Panc1 (cell line): ENCODE data around the gene SLC6A7. TPM values are rescaled to one million over a fixed set of nuclear protein-coding genes. Genes with fewer than 3 reads are reported as not detected.

Source experiments
- ATAC-seq: fragments of 200-7000 bp; cut with Tn5 transposase; 2 replicates; pipeline ENCODE4 v1.9.1; 2020; ENCODE audit warnings: mild to moderate bottlenecking, moderate library complexity
- BruUV-seq: library from RNA; stranded (reverse); fragments of 400-500 nt; replicated peaks from 2 replicates; lab custom pipeline; 2021; lab: Mats Ljungman, UMichigan
- CTCF ChIA-PET: fragments of 300-600 bp; sonication (Branson Sonifier 250); formaldehyde crosslinking; loops from one replicate; lab custom pipeline; 2022; ENCODE audit warnings: antibody characterized with exemption; lab: Charles Lee
- POLR2A ChIA-PET: fragments of 300-600 bp; sonication (Branson Sonifier 250); formaldehyde crosslinking; loops from one replicate; lab custom pipeline; 2022; ENCODE audit warnings: antibody characterized with exemption; lab: Charles Lee
- DNase-seq: peaks from one replicate; pipeline ENCODE4 v3.0.0-alpha.2; 2010; ENCODE audit warnings: low read depth, low spot score
- H3K27ac ChIP-seq: 2 replicates; pipeline ENCODE4 v1.5.1; 2011; ENCODE audit warnings: mild to moderate bottlenecking, low read length, inconsistent platforms
- H3K27me3 ChIP-seq: fragments of 200-500 bp; sonication (Bioruptor generic); 2 replicates; pipeline ENCODE4 v1.6.0; 2014; ENCODE audit warnings: low read length, inconsistent platforms; ENCODE audit not compliant: control insufficient read depth, insufficient read depth
- H3K36me3 ChIP-seq: fragments of 200-500 bp; sonication (Bioruptor generic); 2 replicates; pipeline ENCODE4 v1.5.1; 2014; ENCODE audit warnings: inconsistent platforms, mild to moderate bottlenecking, low read length, moderate library complexity; ENCODE audit not compliant: control insufficient read depth, insufficient read depth
- H3K4me1 ChIP-seq: 2 replicates; pipeline ENCODE4 v1.5.1; 2011; ENCODE audit warnings: inconsistent platforms, mild to moderate bottlenecking, low read length, moderate library complexity; ENCODE audit not compliant: control insufficient read depth, insufficient read depth
- H3K4me3 ChIP-seq, 2 experiments: 2 replicates each; pipeline ENCODE4 v1.5.1; 2011 to 2012; ENCODE audit warnings: low read depth in 2 of 2, low read length in 2 of 2, mild to moderate bottlenecking in 2 of 2, inconsistent platforms in 1 of 2, moderate library complexity in 1 of 2
- H3K9me3 ChIP-seq: fragments of 200-500 bp; sonication (Bioruptor generic); 2 replicates; pipeline ENCODE4 v1.5.1; 2014; ENCODE audit warnings: low read depth, mild to moderate bottlenecking, inconsistent platforms, low read length, moderate library complexity; ENCODE audit not compliant: control insufficient read depth, insufficient read depth
- CTCF ChIP-seq: fragments of 450-650 bp; IDR thresholded peaks from 2 replicates; pipeline ENCODE4 v1.5.1; 2017; ENCODE audit warnings: mild to moderate bottlenecking
- POLR2AphosphoS5 ChIP-seq: IDR thresholded peaks from 2 replicates; pipeline ENCODE4 v1.6.1; 2012; ENCODE audit warnings: mild to moderate bottlenecking, low read depth, low read length, moderate library complexity
- REST ChIP-seq, 2 experiments: IDR thresholded peaks; 2 replicates each; pipeline ENCODE4 v1.6.1; 2011 to 2012; ENCODE audit warnings: low read depth in 2 of 2, control low read depth in 1 of 2, low read length in 1 of 2, mild to moderate bottlenecking in 1 of 2, moderate library complexity in 1 of 2; ENCODE audit not compliant: insufficient read depth in 1 of 2
- SIN3A ChIP-seq: IDR thresholded peaks from 2 replicates; pipeline ENCODE4 v1.6.1; 2012; ENCODE audit warnings: low read depth, mild to moderate bottlenecking, low read length, moderate library complexity, borderline replicate concordance; ENCODE audit not compliant: insufficient read depth
- TCF7L2 ChIP-seq: IDR thresholded peaks from 2 replicates; pipeline ENCODE4 v1.6.1; 2011; ENCODE audit warnings: mild to moderate bottlenecking, low read depth, low read length, inconsistent platforms
- in situ Hi-C: cut with HindIII; loops from 2 replicates; pipeline ENCODE4 v1.10.0; 2016; ENCODE audit warnings: low sequenced_read_pairs, low pct_unique_long_range_greater_than_20kb
- intact Hi-C: fragments of 100-400 bp; cut with micrococcal nuclease; formaldehyde crosslinking; loops from one replicate; pipeline ENCODE4 v1.10.0; 2022; ENCODE audit not compliant: unreplicated experiment
- total RNA-seq: library from RNA; stranded (reverse); gene quantifications from one replicate; pipeline ENCODE4 v1.2.1, GENCODE V29; 2021; ENCODE audit not compliant: unreplicated experiment

SLC6A7 gene
- total RNA-seq, 1 experiment from 2014 or later: not detected

GRCh38 chr5:150206779-150207115, 16.9 kb downstream of the SLC6A7 start:
- in situ Hi-C loops (no loop called here), intact Hi-C loops (no loop called here)
- Histone ChIP-seq H3K27me3 (no peaks in the 10 kb centered on the region; the same call in 1 of the 2 replicates), H3K9me3 (no peaks in the 10 kb centered on the region), H3K36me3 (no peaks in the 10 kb centered on the region), H3K4me3 (no peak overlapping the region), H3K4me1 (no peaks in the 10 kb centered on the region; the same call in 1 of the 2 replicates), H3K27ac (no peak overlapping the region)
- POLR2A ChIA-PET: no interaction called here
- DNase-seq (no peak), ATAC-seq (no peak)
- no TSS peak for BruUV-seq
- TF ChIP-seq POLR2AphosphoS5 (no peak), REST (IDR thresholded peaks at IDR 0.05; ENCODE audit: insufficient read depth in 1 of 2, low read depth in 2 of 2, low read length in 1 of 2) (no peak), CTCF (no peak), SIN3A (no peak), TCF7L2 (no peak)
- CTCF ChIA-PET: no interaction called here

- Histone ChIP-seq H3K4me3 (no peak overlapping the region), H3K36me3 (no peaks in the 10 kb centered on the region), H3K27me3 (no peaks in the 10 kb centered on the region), H3K27ac (no peak overlapping the region), H3K9me3 (no peaks in the 10 kb centered on the region), H3K4me1 (no peaks in the 10 kb centered on the region; the same call in 1 of the 2 replicates)
- intact Hi-C loops (no loop called here), in situ Hi-C loops (no loop called here)
- BruUV-seq: no TSS peak
- POLR2A ChIA-PET: no interaction called here
- TF ChIP-seq CTCF: no peak
- TF ChIP-seq REST (IDR thresholded peaks at IDR 0.05; ENCODE audit: insufficient read depth in 1 of 2, low read depth in 2 of 2, low read length in 1 of 2): no peak
- CTCF ChIA-PET: no interaction called here
- DNase-seq (no peak), ATAC-seq (no peak)
Measured at GRCh38 chr5:150208187-150209098, 18.6 kb downstream of the SLC6A7 start.
